GM12878 (cell line): ENCODE results near the gene CTNNBIP1. TPM values are rescaled to one million over a fixed set of nuclear protein-coding genes. Genes with fewer than 3 reads are reported as not detected.

Experiments
- ATAC-seq: fragments of 200-7000 bp; cut with Tn5 transposase; 3 replicates; pipeline ENCODE4 v1.9.1; 2020; ENCODE audit warnings: mild to moderate bottlenecking, moderate library complexity
- BruUV-seq: library from RNA; stranded (reverse); fragments of 400-500 nt; replicated peaks from 2 replicates; lab custom pipeline; 2021; lab: Mats Ljungman, UMichigan
- CTCF ChIA-PET: fragments of 300-600 bp; sonication (Branson Sonifier 250); formaldehyde crosslinking; extraction: SDS; loops from one replicate; lab custom pipeline; 2021; ENCODE audit warnings: inconsistent platforms; lab: Yijun Ruan, JAX
- POLR2A ChIA-PET: fragments of 350-600 bp; formaldehyde crosslinking; extraction: SDS; loops from one replicate; lab custom pipeline; 2021; ENCODE audit warnings: inconsistent platforms; lab: Charles Lee
- RAD21 ChIA-PET: fragments of 300-600 bp; sonication (Branson Sonifier 250); formaldehyde crosslinking; loops from one replicate; lab custom pipeline; 2023; ENCODE audit warnings: antibody characterized with exemption; ENCODE audit not compliant: unreplicated experiment; lab: Charles Lee
- SMC1A ChIA-PET: fragments of 300-600 bp; sonication (Branson Sonifier 250); formaldehyde crosslinking; loops from one replicate; lab custom pipeline; 2023; ENCODE audit not compliant: unreplicated experiment, uncharacterized antibody; lab: Charles Lee
- DNase-seq: peaks from one replicate; pipeline ENCODE4 v3.0.0-alpha.2; 2011; ENCODE audit warnings: low read depth, low spot score
- FAIRE-seq: peaks from 3 replicates; lab custom pipeline; 2011; peaks lifted over from hg19 to GRCh38; lab: Jason Lieb, UNC
- H2AFZ ChIP-seq: 2 replicates; pipeline ENCODE4 v1.6.0; 2011; ENCODE audit warnings: low read depth, low read length, control low read depth; ENCODE audit not compliant: control insufficient read depth
- H3K27ac ChIP-seq: 2 replicates; pipeline ENCODE4 v1.5.1; 2011; ENCODE audit warnings: control low read depth; ENCODE audit not compliant: control insufficient read depth, insufficient read depth
- H3K27me3 ChIP-seq, 2 experiments: replicated peaks in 1 of 2; 2 replicates each; pipeline versions ENCODE4 v1.6.0 to v1.6.1; 2011; ENCODE audit warnings: low read length in 1 of 2; ENCODE audit not compliant: control insufficient read depth in 2 of 2, insufficient read depth in 2 of 2
- H3K36me3 ChIP-seq, 2 experiments: 2 replicates each; pipeline ENCODE4 v1.5.1; 2011; ENCODE audit warnings: low read length in 1 of 2; ENCODE audit not compliant: control insufficient read depth in 2 of 2, insufficient read depth in 2 of 2
- H3K4me1 ChIP-seq: 2 replicates; pipeline ENCODE4 v1.6.1; 2011; ENCODE audit warnings: mild to moderate bottlenecking, low read length, moderate library complexity, mixed read lengths; ENCODE audit not compliant: control insufficient read depth, insufficient read depth
- H3K4me2 ChIP-seq: 2 replicates; pipeline ENCODE4 v1.6.0; 2011; ENCODE audit warnings: control low read depth; ENCODE audit not compliant: control insufficient read depth, insufficient read depth
- H3K4me3 ChIP-seq: fragments of 200-600 bp; sonication (generic); 2 replicates; pipeline ENCODE4 v1.5.1; 2016
- H3K79me2 ChIP-seq: 2 replicates; pipeline ENCODE4 v1.6.0; 2011; ENCODE audit warnings: low read length; ENCODE audit not compliant: control insufficient read depth, insufficient read depth
- H3K9ac ChIP-seq: 2 replicates; pipeline ENCODE4 v1.8.0; 2011; ENCODE audit warnings: low read length, control low read depth, mixed read lengths; ENCODE audit not compliant: control insufficient read depth, insufficient read depth
- H3K9me3 ChIP-seq: replicated peaks from 3 replicates; pipeline ENCODE4 v1.5.1; 2011; ENCODE audit warnings: mild to moderate bottlenecking, low read length; ENCODE audit not compliant: control insufficient read depth, insufficient read depth
- H4K20me1 ChIP-seq: 2 replicates; pipeline ENCODE4 v1.6.0; 2011; ENCODE audit not compliant: control insufficient read depth, insufficient read depth
- CREM ChIP-seq: IDR thresholded peaks from 2 replicates; pipeline ENCODE4 v1.6.1; 2014; ENCODE audit warnings: antibody characterized with exemption, low read depth
- DPF2 ChIP-seq: fragments of 450-650 bp; IDR thresholded peaks from 2 replicates; pipeline ENCODE4 v1.6.1; 2017; ENCODE audit warnings: mild to moderate bottlenecking
- FOS ChIP-seq: IDR thresholded peaks from 3 replicates; pipeline ENCODE4 v1.6.1; 2011; ENCODE audit warnings: borderline replicate concordance; ENCODE audit not compliant: insufficient read length; ENCODE audit errors: extremely low read depth
- HCFC1 ChIP-seq: fragments of 150-350 bp; IDR thresholded peaks from 2 replicates; pipeline ENCODE4 v1.6.1; 2014; ENCODE audit warnings: low read length
- LARP7 ChIP-seq: fragments of 450-650 bp; IDR thresholded peaks from 2 replicates; pipeline ENCODE4 v1.6.1; 2017; ENCODE audit warnings: mild to moderate bottlenecking
- MAX ChIP-seq: IDR thresholded peaks from 2 replicates; pipeline ENCODE4 v1.6.1; 2012; ENCODE audit warnings: low read depth, low read length, improper control_type of control experiment
- MEF2B ChIP-seq: fragments of 450-650 bp; IDR thresholded peaks from 2 replicates; pipeline ENCODE4 v1.6.1; 2018; ENCODE audit warnings: mild to moderate bottlenecking, moderate library complexity; ENCODE audit not compliant: partially characterized antibody, poor library complexity, severe bottlenecking
- MYB ChIP-seq: fragments of 150-350 bp; IDR thresholded peaks from 2 replicates; pipeline ENCODE4 v1.6.1; 2014; ENCODE audit warnings: mild to moderate bottlenecking, low read depth, low read length, borderline replicate concordance
- PML ChIP-seq: IDR thresholded peaks from 2 replicates; pipeline ENCODE4 v1.6.1; 2012; ENCODE audit warnings: low read length, inconsistent platforms
- POLR2A ChIP-seq: IDR thresholded peaks from 2 replicates; pipeline ENCODE4 v1.6.1; 2011; ENCODE audit warnings: low read depth, mild to moderate bottlenecking, low read length
- RBBP5 ChIP-seq: fragments of 200-600 bp; sonication (generic); conservative IDR thresholded peaks from 2 replicates; pipeline ENCODE4 v1.6.1; 2016
- SMC3 ChIP-seq: IDR thresholded peaks from 2 replicates; pipeline ENCODE4 v1.6.1; 2011; ENCODE audit warnings: low read length, improper control_type of control experiment, borderline replicate concordance
- TBL1XR1 ChIP-seq: IDR thresholded peaks from 2 replicates; pipeline ENCODE4 v1.6.1; 2012; ENCODE audit warnings: low read depth, low read length, improper control_type of control experiment
- TCF7 ChIP-seq: IDR thresholded peaks from 2 replicates; pipeline ENCODE4 v1.6.1; 2014; ENCODE audit warnings: antibody characterized with exemption, borderline replicate concordance
- WRNIP1 ChIP-seq: IDR thresholded peaks from 2 replicates; pipeline ENCODE4 v1.6.1; 2011; ENCODE audit warnings: low read depth, low read length, improper control_type of control experiment, borderline replicate concordance
- WGBS: methylation state at CpG from one replicate; pipeline ENCODE4 v1.1.6; 2016; ENCODE audit warnings: low lambda C conversion rate; ENCODE audit not compliant: insufficient replicate concordance, insufficient coverage; ENCODE audit errors: missing lambda C conversion rate; 5-methylcytosine and 5-hydroxymethylcytosine counted together
- in situ Hi-C: fragments of 300-500 bp; cut with MboI; formaldehyde crosslinking; loops from 9 replicates; pipeline ENCODE4 v1.14.3; 2018; ENCODE audit warnings: mixed read lengths
- intact Hi-C: fragments of 100-400 bp; cut with micrococcal nuclease; formaldehyde crosslinking; loops from one replicate; pipeline ENCODE4 v1.14.2; 2022; ENCODE audit not compliant: unreplicated experiment
- polyA plus RNA-seq, 11 experiments: library from polyadenylated mRNA; depleted of rRNA in 4 of 11; unstranded in 6 of 11; stranded (reverse) in 5 of 11; fragments of >200 nt; fragmentation: Nextera tagmentation in 4 of 11; fragmentation: Illumina TruSeq in 1 of 11; extraction: Ambion mirVana in 4 of 11; extraction: Trizol in 1 of 11; gene quantifications; 1 replicate in 1 of 11; 2 replicates in 10 of 11; pipeline versions ENCODE4 v1.2.1 to v1.2.3, GENCODE V29; 2011 to 2016; ENCODE audit warnings: inconsistent platforms in 2 of 11, missing spikeins in 2 of 11, low read depth in 1 of 11
- total RNA-seq, 4 experiments: library from RNA; depleted of rRNA in 3 of 4; stranded (reverse); fragments of >200 nt in 3 of 4; fragmentation: Illumina TruSeq in 1 of 4; extraction: Trizol in 1 of 4; gene quantifications; 2 replicates each; pipeline versions ENCODE4 v1.2.1 to v1.2.3, GENCODE V29; 2013 to 2021
- TF ChIP-seq, protein P1 (sequence below): fragments of 450-650 bp; IDR thresholded peaks from 2 replicates; pipeline ENCODE4 v1.6.1; 2016; ENCODE audit warnings: mild to moderate bottlenecking
- TF ChIP-seq, protein P2 (sequence below): IDR thresholded peaks from 2 replicates; pipeline ENCODE4 v1.6.1; 2011; ENCODE audit warnings: borderline replicate concordance, low read depth, mild to moderate bottlenecking, moderate library complexity, low read length; ENCODE audit not compliant: insufficient read depth, poor library complexity, severe bottlenecking

Gene CTNNBIP1
- total and polyA plus RNA-seq, 10 of the 15 experiments (the other 5 are each of a cell fraction or from before 2014, with no cell fraction given): 0.42 to 31.8 (median 10.8) TPM

- DNase-seq (no peak), FAIRE-seq (no peak), ATAC-seq (no peak)
- Histone ChIP-seq H3K27me3 (no peaks in the 10 kb centered on the region), H3K27ac (no peak overlapping the region), H2AFZ (no peak overlapping the region), H3K4me1 (peaks cover 8% of the 10 kb centered on the region), H3K9me3 (no peaks in the 10 kb centered on the region), H3K9ac (no peak overlapping the region), H3K4me2 (no peak overlapping the region), H3K4me3 (no peak overlapping the region), H3K79me2 (no peaks in the 10 kb centered on the region), H3K36me3 (no peaks in the 10 kb centered on the region), H4K20me1 (no peaks in the 10 kb centered on the region)
- ChIA-PET SMC1A (interaction anchor here (0.6 to 1.3 kb wide), 3 partner anchors 16 to 403 kb away, joined by 3 to 5 read pairs (median 3); no protein-coding TSS in a partner anchor), RAD21 (interaction anchor here (1.4 kb wide), 1 partner anchor 63 kb away, joined by 5 read pairs; no protein-coding TSS in a partner anchor), POLR2A (no interaction called here), CTCF (interaction anchor here (1.2 to 1.7 kb wide), 2 partner anchors 13 to 18 kb away, joined by 5 read pairs; no protein-coding TSS in a partner anchor)
- TF ChIP-seq HCFC1: no peak
- TF ChIP-seq MAX: no peak
- no peak for TF ChIP-seq LARP7
- no peak for TF ChIP-seq FOS
- TF ChIP-seq WRNIP1: no peak
- TF ChIP-seq, protein P1, sequence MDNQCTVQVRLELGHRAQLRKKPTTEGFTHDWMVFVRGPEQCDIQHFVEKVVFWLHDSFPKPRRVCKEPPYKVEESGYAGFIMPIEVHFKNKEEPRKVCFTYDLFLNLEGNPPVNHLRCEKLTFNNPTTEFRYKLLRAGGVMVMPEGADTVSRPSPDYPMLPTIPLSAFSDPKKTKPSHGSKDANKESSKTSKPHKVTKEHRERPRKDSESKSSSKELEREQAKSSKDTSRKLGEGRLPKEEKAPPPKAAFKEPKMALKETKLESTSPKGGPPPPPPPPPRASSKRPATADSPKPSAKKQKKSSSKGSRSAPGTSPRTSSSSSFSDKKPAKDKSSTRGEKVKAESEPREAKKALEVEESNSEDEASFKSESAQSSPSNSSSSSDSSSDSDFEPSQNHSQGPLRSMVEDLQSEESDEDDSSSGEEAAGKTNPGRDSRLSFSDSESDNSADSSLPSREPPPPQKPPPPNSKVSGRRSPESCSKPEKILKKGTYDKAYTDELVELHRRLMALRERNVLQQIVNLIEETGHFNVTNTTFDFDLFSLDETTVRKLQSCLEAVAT: no peak
- no peak for TF ChIP-seq CREM
- no peak for TF ChIP-seq POLR2A
- TF ChIP-seq TCF7: no peak
- TF ChIP-seq, protein P2, sequence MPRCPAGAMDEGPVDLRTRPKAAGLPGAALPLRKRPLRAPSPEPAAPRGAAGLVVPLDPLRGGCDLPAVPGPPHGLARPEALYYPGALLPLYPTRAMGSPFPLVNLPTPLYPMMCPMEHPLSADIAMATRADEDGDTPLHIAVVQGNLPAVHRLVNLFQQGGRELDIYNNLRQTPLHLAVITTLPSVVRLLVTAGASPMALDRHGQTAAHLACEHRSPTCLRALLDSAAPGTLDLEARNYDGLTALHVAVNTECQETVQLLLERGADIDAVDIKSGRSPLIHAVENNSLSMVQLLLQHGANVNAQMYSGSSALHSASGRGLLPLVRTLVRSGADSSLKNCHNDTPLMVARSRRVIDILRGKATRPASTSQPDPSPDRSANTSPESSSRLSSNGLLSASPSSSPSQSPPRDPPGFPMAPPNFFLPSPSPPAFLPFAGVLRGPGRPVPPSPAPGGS: no peak
- no peak for TF ChIP-seq MEF2B
- no peak for TF ChIP-seq DPF2
- no peak for TF ChIP-seq PML
- no peak for TF ChIP-seq TBL1XR1
- TF ChIP-seq MYB: no peak
- no peak for TF ChIP-seq RBBP5
- no peak for TF ChIP-seq SMC3
- intact Hi-C loops (no loop called here), in situ Hi-C loops (no loop called here)
- WGBS: 43% methylated on average over 8 of the region's 8 CpGs
- no TSS peak for BruUV-seq
Observed at GRCh38 chr1:9848022-9848421, 62.0 kb downstream of the CTNNBIP1 start.
